Stomach (tissue), 9 donors: ENCODE results near the gene MEGF6. TPM values are rescaled to one million over a fixed set of nuclear protein-coding genes. Genes with fewer than 3 reads are reported as not detected.

Experiments used
- DNase-seq, 2 donors: peaks; one replicate each; pipeline versions ENCODE4 v3.0.0 to v3.0.0-alpha.2; 2013 to 2019
- H3K27ac ChIP-seq, 5 donors: fragments of 200-600 bp in 4 of 5; sonication (generic) in 4 of 5; one replicate each; pipeline ENCODE4 v1.5.1; 2013 to 2019; ENCODE audit warnings: mild to moderate bottlenecking in 1 of 5, moderate library complexity in 1 of 5
- H3K27me3 ChIP-seq, 3 donors: fragments of 200-600 bp; sonication (generic); one replicate each; pipeline ENCODE4 v1.5.1; 2017 to 2019; ENCODE audit warnings: mixed run types in 1 of 3
- H3K36me3 ChIP-seq, 4 donors: fragments of 200-600 bp; sonication (generic); 1 replicate in 3 of 4; 2 replicates in 1 of 4; pipeline ENCODE4 v1.5.1; 2016 to 2019
- H3K4me1 ChIP-seq, 4 donors: fragments of 200-600 bp; sonication (generic); one replicate each; pipeline ENCODE4 v1.5.1; 2016 to 2019
- H3K4me3 ChIP-seq, 4 donors: fragments of 200-600 bp; sonication (generic) in 3 of 4; one replicate each; pipeline ENCODE4 v1.5.1; 2016 to 2019; ENCODE audit warnings: mild to moderate bottlenecking in 1 of 4
- H3K9me3 ChIP-seq, 4 donors: fragments of 200-600 bp; sonication (generic); one replicate each; pipeline ENCODE4 v1.5.1; 2016 to 2019
- EP300 ChIP-seq: sonication (generic); formaldehyde crosslinking; IDR thresholded peaks from one replicate; pipeline ENCODE4 v1.6.1; 2017; ENCODE audit warnings: antibody characterized with exemption
- POLR2A ChIP-seq, 4 donors: fragments of 450-650 bp; IDR thresholded peaks; one replicate each; pipeline ENCODE4 v1.6.1; 2016; ENCODE audit warnings: antibody characterized with exemption in 4 of 4, control low read depth in 2 of 4, mild to moderate bottlenecking in 1 of 4, moderate library complexity in 1 of 4
- POLR2AphosphoS5 ChIP-seq, 3 donors: sonication (generic); formaldehyde crosslinking; IDR thresholded peaks; one replicate each; pipeline ENCODE4 v1.6.1; 2016; ENCODE audit warnings: antibody characterized with exemption in 3 of 3
- WGBS, 5 donors: extraction: QIAGEN DNeasy Blood & Tissue Kit in 3 of 5; methylation state at CpG; one replicate each; pipeline versions ENCODE4 v1.1.5 to v1.1.7; 2013 to 2018; 5-methylcytosine and 5-hydroxymethylcytosine counted together
- intact Hi-C: fragments of 100-400 bp; cut with DNase I; formaldehyde crosslinking; loops from one replicate; pipeline ENCODE4 v1.15.1; 2023; ENCODE audit warnings: low total_unique reads
- polyA plus RNA-seq, 3 donors: library from polyadenylated mRNA; stranded (reverse); fragments of 200-250 nt; gene quantifications; one replicate each; pipeline ENCODE4 v1.2.3, GENCODE V29; 2013
- total RNA-seq, 5 donors: library from RNA; depleted of rRNA; stranded (reverse); fragments of >200 nt; gene quantifications; one replicate each; pipeline versions ENCODE4 v1.1.0 to v1.2.3, GENCODE V29; 2014 to 2016
- TF ChIP-seq, protein P1 (sequence below), 7 experiments: fragments of 450-650 bp in 4 of 7; fragments of 200-600 bp in 3 of 7; sonication (generic) in 3 of 7; IDR thresholded peaks; one replicate each; pipeline ENCODE4 v1.5.1; 2016 to 2019; ENCODE audit warnings: antibody characterized with exemption in 7 of 7, control low read depth in 2 of 7, mild to moderate bottlenecking in 1 of 7
- donor health status: healthy with polysubstance abuse.
- donor health status: Bipolar disorder and iron deficiency.
- donor health status: healthy.

MEGF6 gene
- total and polyA plus RNA-seq, 8 donors: 2.6 to 57.2 (median 26.7) TPM

DNA sequence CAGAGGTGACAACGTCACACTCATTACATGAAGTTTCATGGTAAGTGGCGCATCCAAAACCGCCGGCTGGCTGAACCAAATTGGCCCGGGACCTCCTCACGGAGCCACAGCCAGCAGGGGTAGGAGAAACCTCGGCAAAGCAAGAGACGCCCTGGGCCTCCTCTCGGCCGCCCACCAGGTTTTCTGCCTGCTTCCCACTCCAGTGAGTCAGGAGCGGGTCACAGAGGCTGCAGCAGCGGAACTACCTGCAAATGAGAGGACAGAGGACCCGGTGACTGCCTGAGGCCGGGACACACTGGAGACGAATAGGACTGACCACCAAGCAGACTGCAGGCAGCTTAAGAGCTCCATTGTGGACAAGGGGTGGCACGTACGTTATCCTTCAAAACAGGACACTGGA, 55.0 kb downstream of the MEGF6 start:
- intact Hi-C loops: no loop called here
- no peaks in the 10 kb centered on the region for H3K36me3 ChIP-seq
- no peak overlapping the region for H3K27ac ChIP-seq
- no peak overlapping the region for H3K4me3 ChIP-seq
- no peaks in the 10 kb centered on the region for H3K9me3 ChIP-seq
- WGBS, 5 donors: 84 to 92% (median 89%) methylated on average over 16 to 17 of the region's 17 CpGs
- DNase-seq: no peak
- no peak for TF ChIP-seq EP300
- TF ChIP-seq POLR2A (IDR thresholded peaks at IDR 0.05): no peak
- no peaks in the 10 kb centered on the region for H3K27me3 ChIP-seq
- H3K4me1 ChIP-seq: peaks cover 0 to 26% (median 17%) of the 10 kb centered on the region in 4 donors

DNA sequence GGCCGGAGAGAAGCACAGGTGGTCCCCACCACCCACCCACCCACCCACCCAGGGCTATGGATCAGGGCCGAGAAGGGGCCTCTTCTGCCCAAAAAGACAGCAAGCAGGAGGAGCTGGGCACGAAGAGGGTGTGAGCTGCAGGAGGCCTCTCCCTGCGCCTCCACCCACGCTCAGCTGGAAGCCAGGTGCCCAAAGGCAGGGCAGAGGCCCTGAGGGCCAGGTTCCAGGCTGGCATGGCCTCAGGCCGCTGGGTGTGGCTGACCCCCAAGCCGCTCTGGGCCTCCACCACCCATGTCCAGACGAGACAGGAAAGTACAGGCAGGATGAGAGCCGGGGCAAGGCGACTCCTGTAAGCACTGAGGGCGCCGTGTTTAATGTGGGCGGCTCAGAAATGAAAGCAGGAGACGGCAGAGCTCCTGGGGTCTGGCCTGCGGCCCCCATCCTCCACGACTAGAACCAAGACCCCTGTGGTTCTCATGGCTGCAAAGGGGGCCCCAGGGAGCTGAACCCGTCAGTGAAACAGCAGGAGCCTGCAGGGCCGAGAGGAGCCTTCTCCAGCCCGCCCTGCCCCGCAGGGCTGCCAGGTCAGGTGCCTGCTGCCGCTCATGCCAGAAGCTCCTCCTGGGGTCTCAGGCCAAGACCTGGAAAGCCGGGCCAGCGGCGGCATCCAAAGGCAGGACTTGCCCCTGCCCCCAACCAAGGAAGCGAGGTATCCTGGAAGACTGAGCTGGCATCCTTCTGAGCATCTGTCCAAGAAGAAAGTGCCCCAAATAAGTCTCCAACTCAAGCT, 56.0 kb downstream of the MEGF6 start:
- Histone ChIP-seq H3K4me3 (no peak overlapping the region), H3K9me3 (no peaks in the 10 kb centered on the region), H3K36me3 (no peaks in the 10 kb centered on the region), H3K27me3 (no peaks in the 10 kb centered on the region), H3K4me1 (peaks cover 0 to 26% (median 18%) of the 10 kb centered on the region in 4 donors), H3K27ac (no peak overlapping the region)
- DNase-seq: peak in 1 of 2 donors; percentile 31
- intact Hi-C loops: no loop called here
- WGBS, 5 donors: 51 to 68% (median 62%) methylated on average over 12 to 25 of the region's 25 CpGs
- TF ChIP-seq POLR2AphosphoS5 (IDR thresholded peaks at IDR 0.05) (no peak), POLR2A (IDR thresholded peaks at IDR 0.05) (no peak), EP300 (no peak)
- TF ChIP-seq, protein P1, sequence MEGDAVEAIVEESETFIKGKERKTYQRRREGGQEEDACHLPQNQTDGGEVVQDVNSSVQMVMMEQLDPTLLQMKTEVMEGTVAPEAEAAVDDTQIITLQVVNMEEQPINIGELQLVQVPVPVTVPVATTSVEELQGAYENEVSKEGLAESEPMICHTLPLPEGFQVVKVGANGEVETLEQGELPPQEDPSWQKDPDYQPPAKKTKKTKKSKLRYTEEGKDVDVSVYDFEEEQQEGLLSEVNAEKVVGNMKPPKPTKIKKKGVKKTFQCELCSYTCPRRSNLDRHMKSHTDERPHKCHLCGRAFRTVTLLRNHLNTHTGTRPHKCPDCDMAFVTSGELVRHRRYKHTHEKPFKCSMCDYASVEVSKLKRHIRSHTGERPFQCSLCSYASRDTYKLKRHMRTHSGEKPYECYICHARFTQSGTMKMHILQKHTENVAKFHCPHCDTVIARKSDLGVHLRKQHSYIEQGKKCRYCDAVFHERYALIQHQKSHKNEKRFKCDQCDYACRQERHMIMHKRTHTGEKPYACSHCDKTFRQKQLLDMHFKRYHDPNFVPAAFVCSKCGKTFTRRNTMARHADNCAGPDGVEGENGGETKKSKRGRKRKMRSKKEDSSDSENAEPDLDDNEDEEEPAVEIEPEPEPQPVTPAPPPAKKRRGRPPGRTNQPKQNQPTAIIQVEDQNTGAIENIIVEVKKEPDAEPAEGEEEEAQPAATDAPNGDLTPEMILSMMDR (IDR thresholded peaks at IDR 0.05): no peak

DNA sequence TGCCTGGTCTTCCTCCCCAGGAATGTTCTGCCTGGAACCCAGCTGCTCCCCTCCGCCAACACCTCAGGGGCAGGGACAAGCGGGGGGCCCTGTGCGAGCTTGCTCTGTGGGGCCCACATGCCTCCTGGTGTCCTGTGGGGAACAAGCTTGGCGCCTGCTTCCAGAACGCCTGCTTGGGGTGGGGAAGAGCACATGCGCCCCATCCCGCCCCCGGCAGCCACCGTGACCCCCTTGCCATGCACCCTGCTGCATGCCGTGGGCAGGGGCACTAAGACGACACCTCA, 57.4 kb downstream of the MEGF6 start:
- no peaks in the 10 kb centered on the region for H3K36me3 ChIP-seq
- intact Hi-C loops: no loop called here
- H3K27ac ChIP-seq: no peak overlapping the region
- no peak for TF ChIP-seq EP300
- no peak for TF ChIP-seq POLR2A (IDR thresholded peaks at IDR 0.05)
- no peak for TF ChIP-seq POLR2AphosphoS5 (IDR thresholded peaks at IDR 0.05)
- TF ChIP-seq, protein P1 (IDR thresholded peaks at IDR 0.05): no peak
- DNase-seq: no peak
- no peaks in the 10 kb centered on the region for H3K9me3 ChIP-seq
- no peak overlapping the region for H3K4me3 ChIP-seq
- peaks cover 0 to 27% (median 18%) of the 10 kb centered on the region in 4 donors for H3K4me1 ChIP-seq
- 84 to 94% (median 91%) methylated on average over 7 to 11 of the region's 11 CpGs for WGBS, 5 donors
- H3K27me3 ChIP-seq: peaks cover 0 to 3% (median 0%) of the 10 kb centered on the region in 3 donors

DNA sequence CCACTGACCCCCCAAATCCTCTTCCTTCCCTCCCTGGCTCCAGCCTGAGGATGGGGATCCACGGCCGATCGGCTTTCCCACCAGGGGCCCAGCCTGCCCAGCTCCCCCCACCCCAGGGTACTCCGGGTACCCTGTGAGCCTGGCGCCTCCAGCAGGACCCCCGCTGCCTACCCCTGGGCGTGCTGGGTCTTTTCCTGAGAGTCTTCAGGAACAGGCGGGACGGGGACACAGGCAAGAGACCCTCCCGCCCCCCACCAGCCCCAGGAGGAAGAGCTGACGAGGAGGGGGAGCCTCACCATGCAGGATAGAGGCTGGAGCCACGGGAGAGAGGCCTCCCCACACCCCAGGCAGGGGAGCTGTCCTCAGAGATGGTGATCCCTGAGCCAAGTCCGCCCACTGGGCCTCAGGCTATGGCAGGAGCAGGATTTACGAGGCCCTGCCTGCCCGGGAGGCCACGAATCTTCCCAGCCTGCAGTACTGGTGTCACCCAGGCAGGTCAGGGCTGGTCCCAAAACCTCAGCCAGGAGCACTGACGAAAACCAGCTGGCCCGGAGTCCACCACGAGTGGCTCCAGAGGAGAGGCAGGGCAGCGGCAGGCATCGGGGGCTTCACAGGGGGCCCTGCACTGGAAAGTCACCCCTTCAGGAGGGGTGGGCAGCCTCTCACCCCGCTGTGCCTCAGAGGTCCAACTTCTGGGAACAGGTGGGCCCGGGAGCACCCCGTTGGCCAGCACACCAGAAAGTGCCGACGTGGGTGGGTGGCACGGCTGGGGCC, 58.0 kb downstream of the MEGF6 start:
- Histone ChIP-seq H3K27me3 (peaks cover 0 to 8% (median 0%) of the 10 kb centered on the region in 3 donors), H3K27ac (no peak overlapping the region), H3K9me3 (no peaks in the 10 kb centered on the region), H3K36me3 (no peaks in the 10 kb centered on the region), H3K4me3 (no peak overlapping the region), H3K4me1 (peaks cover 0 to 32% (median 21%) of the 10 kb centered on the region in 4 donors)
- intact Hi-C loops: no loop called here
- 70 to 88% (median 86%) methylated on average over 13 to 27 of the region's 27 CpGs for WGBS, 5 donors
- TF ChIP-seq POLR2AphosphoS5 (IDR thresholded peaks at IDR 0.05) (no peak), EP300 (no peak), POLR2A (IDR thresholded peaks at IDR 0.05) (no peak)
- TF ChIP-seq, protein P1 (IDR thresholded peaks at IDR 0.05): no peak
- DNase-seq: peak in 1 of 2 donors; percentile 67
